ENCODE measurements around the gene EIF1AD.
"Not testable (repeated sequence)": the region's sequence is repeated elsewhere in the genome, so short reads cannot be mapped to it uniquely, and the experiment has no call there.

Gene EIF1AD, protein sequence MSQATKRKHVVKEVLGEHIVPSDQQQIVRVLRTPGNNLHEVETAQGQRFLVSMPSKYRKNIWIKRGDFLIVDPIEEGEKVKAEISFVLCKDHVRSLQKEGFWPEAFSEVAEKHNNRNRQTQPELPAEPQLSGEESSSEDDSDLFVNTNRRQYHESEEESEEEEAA

DNA sequence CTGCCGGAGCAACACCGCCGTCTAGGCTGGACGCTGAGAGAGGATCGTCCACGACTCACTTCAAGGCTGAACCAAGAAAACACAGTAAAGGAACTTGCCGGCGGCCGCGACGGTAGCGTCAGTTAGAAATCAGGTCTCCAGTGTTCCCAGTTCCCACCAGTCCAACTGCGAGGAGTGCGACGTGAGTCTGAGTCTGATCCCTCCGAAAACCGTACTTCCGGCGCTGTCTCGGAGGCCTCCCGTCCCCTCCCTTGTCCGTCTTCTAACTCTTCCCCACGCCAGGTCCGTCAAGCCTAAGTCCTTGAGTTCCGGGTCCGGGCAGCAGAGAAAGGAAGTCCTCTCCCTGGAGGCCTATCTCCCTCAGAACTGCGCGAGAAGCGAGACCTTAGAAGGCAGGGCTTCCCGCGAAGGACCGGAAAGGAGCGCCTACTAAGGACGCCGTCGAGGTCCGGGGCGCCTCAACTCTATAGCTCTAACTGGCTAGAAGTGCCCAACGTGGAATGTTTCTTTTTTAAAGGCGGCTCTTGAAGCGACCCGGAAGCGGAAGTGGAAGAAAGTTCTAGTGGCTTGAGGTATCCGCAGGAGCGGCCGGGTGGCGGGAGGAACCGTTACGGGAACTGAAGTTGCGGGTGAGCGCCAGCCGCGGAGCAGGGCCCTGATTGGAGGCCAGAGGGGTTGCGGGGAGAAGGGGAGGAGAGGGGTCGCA is at the start of gene EIF1AD, which contains the start of gene BANF1:
TSS of gene EIF1AD (minus strand) at position 216 of the 706 bp plus-strand sequence. CDS start 1,768 bp downstream, outside the sequence.
TSS of gene BANF1 (plus strand) at position 562 of the 706 bp plus-strand sequence. CDS start 748 bp downstream, outside the sequence.
- in situ Hi-C loops (cut with MboI; ENCODE audit: low sequenced_read_pairs): no loop called here

DNA sequence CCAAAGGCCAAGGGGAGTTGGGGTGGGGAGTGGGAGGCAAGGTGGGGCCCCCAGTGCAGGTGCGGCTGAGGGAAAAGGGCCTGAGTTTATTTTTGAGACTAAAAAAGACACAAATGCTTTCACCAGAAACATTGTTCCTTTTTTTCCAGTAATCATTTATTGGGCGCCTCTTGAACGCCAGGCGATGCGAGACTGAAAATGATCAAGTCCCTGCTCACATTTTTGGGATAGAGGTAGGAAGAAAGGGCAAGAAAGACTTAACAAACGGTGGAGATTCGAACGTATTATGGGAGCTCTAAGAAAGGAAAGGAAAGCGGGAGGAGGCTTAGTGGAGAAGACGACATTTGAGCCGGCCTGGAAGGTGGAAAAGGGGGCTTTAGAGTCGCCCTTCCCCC is 49.4 kb upstream of the EIF1AD start:
- in situ Hi-C loops (cut with MboI; ENCODE audit: low sequenced_read_pairs): no loop called here

DNA sequence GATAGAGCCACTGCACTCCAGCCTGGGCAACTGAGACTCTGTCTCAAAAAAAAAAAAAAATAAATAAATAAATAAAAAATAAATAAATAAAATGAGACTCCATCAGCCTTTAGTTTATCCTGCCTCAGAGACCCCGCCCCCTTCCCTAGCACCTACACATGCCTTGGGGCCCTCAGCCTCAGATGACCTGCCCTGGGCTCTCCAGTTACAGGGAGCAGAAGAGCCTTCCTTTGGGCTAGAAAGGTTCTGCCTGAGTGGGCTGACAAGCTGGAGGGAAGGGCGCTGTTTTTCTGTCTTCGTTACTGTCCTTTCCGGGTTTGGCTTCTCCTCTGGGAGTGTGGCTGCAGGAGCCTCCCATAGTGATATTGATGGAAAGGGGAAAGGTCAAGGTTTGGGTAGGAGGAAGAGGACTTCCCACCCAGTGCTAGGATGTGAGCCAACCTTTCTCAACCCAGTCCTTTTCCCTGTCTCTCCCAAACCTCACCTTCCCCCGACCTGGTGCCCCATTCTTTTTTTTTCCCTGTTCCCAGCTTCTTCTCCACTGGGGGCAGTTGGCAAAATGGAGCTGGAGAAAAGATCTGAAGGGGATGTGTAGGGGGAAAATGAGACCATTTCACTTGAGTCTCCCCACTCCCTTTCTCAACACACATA is 48.7 kb upstream of the EIF1AD start:
- in situ Hi-C loops (cut with MboI; ENCODE audit: low sequenced_read_pairs): no loop called here

DNA sequence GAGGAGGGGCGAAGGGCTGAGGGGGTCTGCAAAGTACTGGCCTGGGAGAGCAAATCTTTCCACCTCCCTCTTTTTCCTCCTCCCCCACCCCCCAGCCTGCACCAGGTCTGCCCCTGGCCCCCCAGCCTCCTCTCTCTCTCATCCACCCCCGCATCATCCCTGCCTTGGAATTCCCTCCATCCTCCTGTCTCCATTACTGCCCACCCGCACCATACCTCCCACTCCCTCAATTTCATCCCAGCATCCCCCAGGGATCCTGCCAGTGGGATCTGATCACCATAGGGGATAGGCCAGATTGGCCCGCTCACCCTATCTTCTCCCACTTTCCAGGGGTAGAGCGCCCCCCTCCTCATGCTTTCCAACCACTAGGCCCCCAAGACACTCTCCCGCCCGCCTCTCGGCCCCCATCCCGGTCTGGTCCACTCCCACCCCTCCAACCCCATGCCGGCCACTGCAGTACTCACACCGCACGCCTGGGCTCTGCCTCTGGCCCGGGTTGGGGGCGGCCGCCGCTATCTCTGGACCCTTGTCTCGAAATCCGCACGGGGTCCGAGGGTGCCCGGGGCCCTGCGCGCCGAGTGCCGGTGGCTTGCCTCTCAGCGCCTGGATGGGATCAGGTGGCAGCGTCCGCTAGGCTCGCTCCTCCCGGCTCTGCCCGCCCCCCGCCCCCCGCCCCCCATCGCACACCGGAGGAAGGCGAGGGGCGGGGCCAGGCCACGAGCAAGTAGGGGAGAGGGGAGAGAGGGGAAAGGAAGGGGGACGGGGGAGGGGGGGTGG is 46.8 kb upstream of the EIF1AD start, which contains the start of gene GAL3ST3:
TSS of gene GAL3ST3 (minus strand) at position 615 of the 777 bp plus-strand sequence. CDS start 3,746 bp downstream, outside the sequence.
- in situ Hi-C loops (cut with MboI; ENCODE audit: low sequenced_read_pairs): no loop called here

DNA sequence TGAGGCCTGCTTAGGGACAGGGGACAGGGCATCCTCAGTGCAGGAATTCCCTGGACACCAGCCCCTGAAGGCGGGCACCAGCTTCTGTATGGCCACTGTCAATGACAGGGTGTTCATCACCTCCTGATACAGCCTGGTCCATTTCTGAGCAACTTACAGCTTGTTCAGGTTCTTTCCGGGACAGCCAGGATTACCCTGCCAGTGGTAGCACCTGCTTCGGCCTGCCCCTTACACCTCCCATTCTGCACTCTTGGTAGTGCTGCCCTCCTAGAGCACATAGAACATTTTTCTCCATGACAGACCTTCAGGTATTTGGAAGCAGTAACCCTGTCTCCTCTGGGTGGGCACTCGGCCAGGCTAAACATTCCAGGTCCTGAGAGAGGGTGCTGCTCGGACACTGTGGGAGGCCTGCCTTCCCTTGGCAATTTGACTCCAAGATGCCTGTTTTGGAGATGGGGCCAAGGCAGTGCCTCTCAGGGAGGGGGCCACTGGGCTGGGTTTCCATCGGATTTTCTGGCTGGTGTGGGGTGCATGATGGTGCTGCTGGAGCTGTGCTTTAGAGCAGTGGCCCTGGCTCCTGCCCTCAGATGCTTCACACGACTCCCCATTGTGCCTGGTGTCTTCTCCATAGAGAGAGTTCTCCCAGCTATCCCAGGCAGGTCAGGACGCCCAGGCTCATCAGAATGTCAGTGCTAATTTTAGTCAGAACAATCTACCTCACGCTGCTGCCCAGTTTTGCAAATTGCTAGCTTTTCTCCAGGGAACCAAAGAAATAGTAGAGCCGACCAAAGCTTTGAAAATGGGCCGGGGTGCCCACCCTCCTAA is 45.8 kb upstream of the EIF1AD start:
- in situ Hi-C loops (cut with MboI; ENCODE audit: low sequenced_read_pairs): no loop called here

DNA sequence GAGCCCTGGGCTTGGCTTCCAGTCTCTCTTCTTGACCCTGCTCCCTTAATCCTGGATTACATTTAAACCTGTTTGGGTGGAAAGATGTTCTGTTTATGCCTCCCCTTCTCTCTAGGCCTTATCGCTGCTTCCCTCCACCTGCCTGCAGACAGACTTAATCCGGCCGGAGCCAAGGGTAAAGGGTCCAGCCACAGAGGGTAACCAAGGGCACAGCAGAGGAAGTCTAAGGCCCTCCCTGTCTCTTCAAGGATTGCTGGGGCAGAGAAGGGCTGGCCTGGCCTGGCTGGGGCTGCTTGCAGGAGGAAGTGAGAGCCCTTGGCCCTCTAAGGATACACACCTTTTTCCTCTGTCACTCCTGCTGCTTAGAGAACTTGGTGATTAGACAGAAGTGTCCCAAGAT is 44.9 kb upstream of the EIF1AD start:
- in situ Hi-C loops (cut with MboI; ENCODE audit: low sequenced_read_pairs): no loop called here

DNA sequence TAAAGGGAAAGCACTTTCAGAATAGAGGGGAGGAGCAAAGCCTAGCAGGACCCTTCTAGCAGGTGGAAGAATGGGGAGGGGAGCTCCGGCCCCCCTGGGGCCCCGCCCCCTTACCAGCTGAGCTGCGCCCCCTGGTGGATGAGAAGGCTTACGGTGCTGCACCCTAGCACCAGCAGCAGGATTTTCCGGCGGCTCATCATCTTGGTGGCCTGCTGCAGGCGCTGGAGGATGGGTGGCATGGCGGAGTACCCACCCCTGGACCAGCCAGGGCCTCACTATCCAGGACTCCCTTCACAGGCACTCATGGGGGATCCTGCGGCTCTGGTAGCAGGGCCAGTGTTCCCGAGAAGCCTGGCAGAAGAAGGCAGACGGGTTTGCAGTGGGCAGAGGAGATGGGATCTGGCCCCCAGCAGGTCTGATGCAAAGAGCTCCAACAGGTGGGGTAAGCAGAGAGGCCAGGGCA is 43.3 kb upstream of the EIF1AD start:
- in situ Hi-C loops (cut with MboI; ENCODE audit: low sequenced_read_pairs): no loop called here

DNA sequence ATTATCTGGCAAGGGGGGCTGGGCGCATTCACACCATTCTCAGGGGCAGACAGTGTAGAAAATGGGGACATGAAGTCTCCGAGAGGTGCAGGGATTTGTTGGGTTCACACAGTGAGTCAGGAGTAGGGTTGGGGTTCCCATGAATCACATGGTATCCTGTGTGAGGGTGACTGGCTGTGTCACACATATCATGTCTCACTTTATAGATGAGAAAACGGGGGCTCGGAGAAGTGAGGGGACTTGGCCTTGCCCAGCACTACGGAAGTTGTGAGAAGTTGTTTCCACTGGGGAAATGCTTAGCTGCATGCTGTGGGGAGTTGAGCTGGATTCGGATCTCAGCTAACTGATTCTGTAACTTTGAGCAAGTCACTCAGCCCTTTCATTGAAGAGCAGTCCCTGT is 42.8 kb upstream of the EIF1AD start:
- in situ Hi-C loops (cut with MboI; ENCODE audit: low sequenced_read_pairs): no loop called here

DNA sequence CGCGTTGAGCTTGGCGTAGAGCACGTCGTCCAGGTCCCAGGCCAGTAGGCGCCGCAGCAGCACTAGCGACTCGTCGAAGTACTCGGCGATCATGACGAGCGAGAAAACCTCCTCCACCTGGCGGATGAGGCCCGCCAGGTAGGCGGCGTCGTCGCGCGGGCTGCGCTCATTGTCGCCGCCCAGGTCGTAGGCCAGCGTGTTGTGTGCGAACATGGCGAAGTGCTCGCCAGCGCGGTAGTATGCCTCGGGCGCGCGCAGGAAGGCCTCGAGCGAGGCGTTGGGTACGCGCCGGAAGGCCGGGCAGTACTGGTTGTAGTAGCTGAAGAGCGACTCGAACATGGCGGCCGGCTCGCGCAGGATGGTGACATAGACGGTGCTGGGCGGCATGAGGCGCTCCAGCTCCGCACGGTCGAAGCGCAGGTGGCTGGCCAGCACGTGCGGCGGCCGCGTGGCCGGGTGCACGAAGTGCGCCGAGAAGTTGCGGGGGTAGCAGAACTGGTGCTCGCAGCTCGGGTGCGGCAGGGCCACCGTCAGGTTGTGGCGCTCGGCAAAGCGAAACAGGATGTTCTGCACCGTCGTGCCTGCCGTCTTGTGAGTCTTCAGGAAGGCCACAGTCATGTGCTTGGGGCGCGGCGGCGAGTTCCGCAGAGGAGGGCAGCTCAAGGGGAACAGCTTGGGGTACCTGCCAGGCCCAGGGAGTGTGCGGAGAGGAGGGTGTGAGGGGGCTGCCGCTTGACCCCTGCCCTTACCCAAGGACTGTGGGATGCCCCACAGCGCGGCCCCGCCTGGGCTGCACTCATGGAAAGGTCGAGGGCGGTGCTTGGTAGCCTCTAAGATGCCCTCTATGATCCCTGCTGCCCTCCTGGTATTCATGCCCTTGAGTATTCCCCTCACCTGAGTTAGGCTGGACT is 41.3 kb upstream of the EIF1AD start:
- in situ Hi-C loops (cut with MboI; ENCODE audit: low sequenced_read_pairs): no loop called here

DNA sequence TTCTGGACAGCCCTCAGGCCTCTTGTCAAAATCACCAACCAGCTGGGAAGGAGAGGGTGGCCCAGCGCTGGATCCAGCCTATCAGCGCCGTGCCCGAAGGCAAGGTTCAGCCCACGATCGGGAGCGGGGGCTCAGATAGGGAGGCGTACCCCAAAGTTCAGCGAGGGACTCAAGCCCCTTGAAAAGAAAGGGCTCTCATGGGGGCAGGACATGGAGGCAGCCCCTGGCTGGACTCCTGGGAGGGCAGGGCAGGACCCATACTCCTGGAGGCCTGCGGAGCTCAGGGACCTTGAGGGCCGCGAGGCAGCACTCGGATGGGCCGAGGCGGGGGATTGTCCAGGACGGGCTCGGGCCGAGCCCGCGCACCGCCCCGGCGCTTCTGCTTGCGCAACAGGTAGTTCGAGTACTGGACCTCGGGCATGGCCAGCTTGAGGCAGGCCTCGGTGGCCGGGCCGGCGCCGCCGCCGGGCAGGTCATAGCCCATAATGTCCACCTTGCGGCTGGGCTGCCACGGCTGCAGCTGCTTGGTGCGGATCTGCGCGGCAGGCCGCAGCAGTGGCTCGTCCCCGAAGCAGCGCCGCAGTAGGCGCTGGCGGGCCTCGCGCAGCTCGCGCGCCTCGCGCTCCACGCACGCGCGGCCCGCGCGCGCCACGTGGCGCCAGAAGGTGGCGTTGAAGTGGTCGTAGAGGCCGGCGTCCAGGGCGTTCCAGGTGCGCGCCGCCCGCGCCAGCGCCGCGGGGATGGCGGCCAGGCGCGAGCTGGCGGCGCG is 40.5 kb upstream of the EIF1AD start:
- in situ Hi-C loops (cut with MboI; ENCODE audit: low sequenced_read_pairs): no loop called here

DNA sequence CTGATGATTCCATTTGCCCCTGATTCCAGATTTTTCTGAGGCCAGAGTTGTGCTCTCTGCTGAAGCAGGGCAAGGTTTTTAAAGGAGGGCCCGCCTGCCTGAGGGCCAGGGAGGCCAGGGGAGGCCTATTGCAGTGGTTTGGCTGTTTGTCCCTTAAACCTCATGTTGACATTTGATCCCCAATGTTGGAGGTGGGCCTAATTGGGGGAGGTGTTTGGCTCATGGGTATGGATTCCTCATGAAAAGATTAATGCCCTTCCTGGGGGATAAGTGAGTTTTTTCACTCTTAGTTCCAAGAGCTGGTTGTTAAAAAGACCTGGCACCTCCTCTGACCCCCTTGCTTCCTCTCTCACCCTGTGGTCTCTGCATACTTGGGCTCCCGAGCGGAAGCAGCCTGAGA is 37.8 kb upstream of the EIF1AD start:
- in situ Hi-C loops (cut with MboI; ENCODE audit: low sequenced_read_pairs): no loop called here

DNA sequence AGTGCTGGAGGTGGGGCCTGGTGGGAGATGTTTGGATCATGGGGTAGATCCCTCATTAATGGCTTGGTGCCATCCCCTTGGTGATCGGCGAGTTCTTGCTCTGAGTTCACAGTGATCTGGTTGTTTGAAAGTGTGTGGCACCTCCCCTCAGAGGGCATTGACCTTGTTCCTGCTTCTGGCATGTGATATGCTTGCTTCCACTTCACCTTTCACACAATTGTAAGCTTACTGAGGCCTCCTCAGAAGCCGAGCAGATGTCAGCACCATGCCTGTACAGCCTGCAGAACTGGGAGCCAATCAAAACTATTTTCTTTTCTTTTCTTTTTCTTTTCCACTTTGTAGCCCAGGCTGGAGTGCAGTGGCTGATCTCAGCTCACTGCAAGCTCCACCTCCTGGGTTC is 35.4 kb upstream of the EIF1AD start:
- in situ Hi-C loops (cut with MboI; ENCODE audit: low sequenced_read_pairs): no loop called here

DNA sequence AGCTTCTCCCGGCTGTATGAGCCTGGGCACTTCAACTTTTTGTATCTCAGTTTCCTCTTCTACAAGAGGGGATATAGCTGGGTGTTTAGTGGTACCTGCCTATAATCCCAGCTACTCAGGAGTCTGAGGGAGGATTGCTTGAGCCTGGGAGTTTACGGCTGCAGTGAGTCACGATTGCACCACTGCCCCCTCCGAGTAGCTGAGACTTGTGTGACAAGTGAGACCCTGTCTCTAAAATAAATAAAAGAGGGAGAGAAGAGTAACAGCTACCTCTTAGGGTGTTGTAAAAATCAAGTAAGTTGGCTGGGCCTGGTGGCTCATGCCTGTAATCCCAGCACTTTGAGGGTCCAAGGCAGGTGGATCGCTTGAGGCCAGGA is 34.4 kb upstream of the EIF1AD start:
- in situ Hi-C loops (cut with MboI; ENCODE audit: low sequenced_read_pairs): no loop called here

DNA sequence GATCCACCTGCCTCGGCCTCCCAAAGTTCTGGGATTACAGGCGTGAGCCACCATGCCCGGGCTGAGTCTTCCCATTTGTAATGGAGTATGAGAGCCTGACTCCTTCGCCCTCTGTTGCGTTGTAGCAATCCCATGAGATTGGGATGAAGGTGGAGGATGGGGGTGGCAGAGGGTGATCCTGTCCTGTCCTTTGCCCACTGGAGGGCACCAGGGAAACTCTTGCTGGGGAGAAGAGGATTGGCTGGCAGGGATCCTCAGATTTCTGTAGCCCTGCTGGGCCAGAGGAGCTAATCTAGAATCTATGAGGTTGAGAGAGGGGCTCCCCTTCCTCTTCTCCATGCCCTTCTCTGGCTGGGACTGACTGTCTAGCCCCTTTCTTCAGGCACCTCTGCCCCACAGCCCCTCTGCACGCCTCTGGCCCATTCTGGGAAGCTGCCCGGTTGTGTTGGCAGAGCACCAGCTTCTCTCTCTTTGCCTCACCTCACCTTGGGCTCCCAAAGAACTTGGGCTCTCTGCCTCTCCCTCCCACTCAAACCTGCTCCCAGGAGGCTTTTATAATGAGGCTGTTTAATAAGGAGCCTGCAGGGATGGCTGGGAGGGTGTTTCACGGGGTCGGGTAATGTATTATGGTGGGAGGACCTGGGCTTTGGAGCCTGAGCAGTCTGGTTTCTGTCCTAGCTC is 33.8 kb upstream of the EIF1AD start:
- in situ Hi-C loops (cut with MboI; ENCODE audit: low sequenced_read_pairs): no loop called here

DNA sequence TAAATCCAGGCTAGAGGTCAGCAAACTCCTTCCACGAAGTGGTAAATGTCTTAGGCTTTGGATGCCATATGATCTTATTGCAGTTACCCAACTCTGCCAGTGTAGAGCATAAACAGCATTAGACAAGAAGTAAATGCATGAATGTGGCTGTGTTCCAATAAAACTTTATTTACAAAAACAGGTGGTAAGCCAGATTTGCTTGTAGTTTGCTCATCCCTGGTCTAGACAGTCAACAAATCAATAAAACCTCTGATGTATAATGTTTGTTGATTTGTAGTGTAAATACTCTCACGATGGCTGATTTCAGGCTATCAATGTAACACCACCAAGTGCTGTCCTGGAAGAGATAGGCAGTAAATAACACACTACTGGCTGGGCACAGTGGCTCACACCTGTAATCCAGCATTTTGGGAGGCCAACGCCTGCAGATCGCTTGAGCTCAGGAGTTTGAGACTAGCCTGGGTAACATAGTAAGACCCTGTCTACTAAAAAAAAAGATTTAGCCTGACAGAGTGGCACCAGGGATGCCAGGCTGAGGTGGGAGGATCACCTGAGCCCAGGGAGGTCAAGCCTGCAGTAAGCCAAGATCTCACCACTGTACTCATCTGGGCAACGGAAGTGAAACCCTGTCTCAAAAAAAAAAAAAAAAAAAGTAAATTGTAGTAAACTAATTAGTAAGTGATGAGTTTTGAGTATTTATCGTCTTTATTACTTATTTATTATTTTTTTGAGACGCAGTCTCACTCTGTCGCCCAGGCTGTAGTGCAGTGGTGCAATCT is 31.2 kb upstream of the EIF1AD start:
- in situ Hi-C loops (cut with MboI; ENCODE audit: low sequenced_read_pairs): no loop called here

DNA sequence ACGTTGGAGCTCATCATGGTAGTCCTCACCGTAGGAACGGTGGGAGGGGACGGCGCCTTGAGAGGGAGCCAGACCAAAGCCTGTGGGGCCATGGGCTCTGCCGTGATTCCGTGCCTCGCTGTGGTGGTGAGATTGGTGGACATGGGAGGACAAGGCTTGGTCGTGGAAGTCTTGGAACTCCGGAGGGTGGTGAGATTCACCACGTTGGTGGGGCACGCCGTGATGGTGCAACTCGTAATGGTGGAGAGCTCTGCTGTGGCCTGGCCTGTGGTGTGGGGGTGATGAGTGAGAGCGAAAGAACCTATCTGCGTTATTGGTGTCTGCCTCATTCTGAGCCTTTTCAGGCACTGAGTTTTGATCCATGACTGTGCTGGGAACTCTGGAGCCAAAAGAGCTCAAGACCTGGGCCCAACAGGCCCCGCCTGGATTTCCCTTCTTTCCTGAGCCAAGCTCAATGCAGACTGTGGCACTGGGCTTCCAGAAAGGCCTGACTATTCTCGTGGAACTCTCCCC is 24.1 kb upstream of the EIF1AD start, which contains the start of gene CATSPER1:
TSS of gene CATSPER1 (minus strand) at position 463 of the 513 bp plus-strand sequence. CDS start at position 363, 100 bp downstream.
- in situ Hi-C loops (cut with MboI; ENCODE audit: low sequenced_read_pairs): no loop called here

DNA sequence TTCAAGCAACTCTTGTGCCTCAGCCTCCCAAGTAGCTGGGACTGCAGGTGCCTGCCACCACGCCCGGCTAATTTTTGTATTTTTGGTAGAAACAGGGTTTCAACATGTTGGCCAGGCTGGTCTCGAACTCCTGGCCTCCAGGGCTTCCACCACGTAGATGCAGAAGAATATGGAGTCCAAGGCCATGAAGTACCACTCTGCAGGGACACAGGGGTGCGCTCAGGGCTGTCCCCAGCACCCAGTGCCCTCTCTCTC is 21.2 kb upstream of the EIF1AD start:
- in situ Hi-C loops (cut with MboI; ENCODE audit: low sequenced_read_pairs): not testable (repeated sequence)
